H1 (cell line): Measurements from ENCODE around the gene RELA. TPM values are rescaled to one million over a fixed set of nuclear protein-coding genes. Genes with fewer than 3 reads are reported as not detected.

Experiments
- ASH2L ChIP-seq: fragments of 200-600, 300-600 bp; sonication (generic); IDR thresholded peaks from one replicate; pipeline ENCODE4 v1.7.1; 2017; ENCODE audit warnings: low read length
- BACH1 ChIP-seq: IDR thresholded peaks from 2 replicates; pipeline ENCODE4 v1.6.1; 2012; ENCODE audit warnings: low read length, improper control_type of control experiment
- BRCA1 ChIP-seq: IDR thresholded peaks from 2 replicates; pipeline ENCODE4 v1.6.1; 2012; ENCODE audit warnings: low read depth, low read length, improper control_type of control experiment
- CBX5 ChIP-seq: fragments of 300-800, 300-1000 bp; sonication (generic); IDR thresholded peaks from 2 replicates; pipeline ENCODE4 v1.7.1; 2016; ENCODE audit warnings: antibody characterized with exemption, low read length, low read depth
- CBX8 ChIP-seq: fragments of 300-800, 300-1000 bp; sonication (generic); IDR thresholded peaks from 2 replicates; pipeline ENCODE4 v1.7.1; 2016; ENCODE audit warnings: low read depth, low read length, borderline replicate concordance
- CHD1 ChIP-seq: IDR thresholded peaks from 2 replicates; pipeline ENCODE4 v1.6.1; 2012; ENCODE audit warnings: low read depth, low read length, improper control_type of control experiment
- CREB1 ChIP-seq: IDR thresholded peaks from 2 replicates; pipeline ENCODE4 v1.6.1; 2012; ENCODE audit warnings: inconsistent platforms
- CTBP2 ChIP-seq: IDR thresholded peaks from 2 replicates; pipeline ENCODE4 v1.7.0; 2011; ENCODE audit warnings: borderline replicate concordance, mild to moderate bottlenecking, moderate library complexity, mixed read lengths, low read length; ENCODE audit not compliant: insufficient read depth, insufficient read length
- EGR1 ChIP-seq: IDR thresholded peaks from 2 replicates; pipeline ENCODE4 v1.6.1; 2011; ENCODE audit warnings: low read depth, low read length, borderline replicate concordance
- EZH2 ChIP-seq: fragments of 200-600 bp; sonication (generic); IDR thresholded peaks from 2 replicates; pipeline ENCODE4 v1.7.1; 2012; ENCODE audit warnings: low read depth, mild to moderate bottlenecking, moderate library complexity, low read length, inconsistent platforms; ENCODE audit not compliant: severe bottlenecking
- FOSL1 ChIP-seq: IDR thresholded peaks from 2 replicates; pipeline ENCODE4 v1.6.1; 2011; ENCODE audit warnings: mild to moderate bottlenecking, low read depth, low read length, moderate library complexity; ENCODE audit not compliant: insufficient read depth
- KDM1A ChIP-seq: fragments of 200-600, 300-600 bp; sonication (generic); IDR thresholded peaks from 2 replicates; pipeline ENCODE4 v1.7.1; 2016; ENCODE audit warnings: mild to moderate bottlenecking, low read length, borderline replicate concordance
- KDM4A ChIP-seq: IDR thresholded peaks from one replicate; pipeline ENCODE4 v1.7.1; 2012; ENCODE audit warnings: low read depth, mild to moderate bottlenecking, moderate library complexity, low read length, inconsistent platforms; ENCODE audit not compliant: severe bottlenecking
- MAFK ChIP-seq: IDR thresholded peaks from 2 replicates; pipeline ENCODE4 v1.6.1; 2012; ENCODE audit warnings: low read depth, mild to moderate bottlenecking, improper control_type of control experiment, low read length
- NRF1 ChIP-seq: IDR thresholded peaks from 2 replicates; pipeline ENCODE4 v1.6.1; 2011; ENCODE audit warnings: mild to moderate bottlenecking, low read depth, low read length, improper control_type of control experiment
- RNF2 ChIP-seq: fragments of 200-900, 300-1000 bp; sonication (generic); IDR thresholded peaks from 2 replicates; pipeline ENCODE4 v1.7.1; 2016; ENCODE audit warnings: borderline replicate concordance, low read depth, mild to moderate bottlenecking, antibody characterized with exemption, low read length; ENCODE audit not compliant: poor library complexity, severe bottlenecking; ENCODE audit errors: missing control alignments
- SIN3A ChIP-seq, 2 experiments: IDR thresholded peaks in 1 of 2; conservative IDR thresholded peaks in 1 of 2; 2 replicates each; pipeline ENCODE4 v1.6.1; 2011 to 2012; ENCODE audit warnings: low read length in 2 of 2, improper control_type of control experiment in 1 of 2, low read depth in 1 of 2, mild to moderate bottlenecking in 1 of 2
- SIRT6 ChIP-seq: IDR thresholded peaks from one replicate; pipeline ENCODE4 v1.7.1; 2012; ENCODE audit warnings: low read length, inconsistent platforms
- SP4 ChIP-seq: IDR thresholded peaks from 2 replicates; pipeline ENCODE4 v1.6.1; 2012; ENCODE audit warnings: low read length, inconsistent platforms
- TBP ChIP-seq: IDR thresholded peaks from 2 replicates; pipeline ENCODE4 v1.6.1; 2011; ENCODE audit warnings: low read depth, low read length, improper control_type of control experiment
- TCF12 ChIP-seq: IDR thresholded peaks from 2 replicates; pipeline ENCODE4 v1.6.1; 2011; ENCODE audit warnings: low read depth, mild to moderate bottlenecking, low read length
- polyA plus RNA-seq, 7 experiments: library from polyadenylated mRNA; depleted of rRNA in 3 of 7; stranded (reverse) in 5 of 7; unstranded in 2 of 7; fragments of >200 nt in 5 of 7; fragments of 200-250 nt in 2 of 7; gene quantifications; 1 replicate in 5 of 7; 2 replicates in 1 of 7; 4 replicates in 1 of 7; pipeline versions ENCODE4 v1.2.1 to v1.2.3, GENCODE V29; 2011 to 2013; ENCODE audit warnings: missing spikeins in 2 of 7, mixed read lengths in 2 of 7
- total RNA-seq: library from RNA; stranded (reverse); fragmentation: NEBNext Ultra II Directional; extraction: Animal tissue kit (Norgen Biotek cat#: 25700); gene quantifications from 2 replicates; pipeline ENCODE4 v1.2.1, GENCODE V29; 2021
- TF ChIP-seq, protein P1 (sequence below): IDR thresholded peaks from 2 replicates; pipeline ENCODE4 v1.6.1; 2012; ENCODE audit warnings: low read length, inconsistent platforms
- TF ChIP-seq, protein P2 (sequence below): IDR thresholded peaks from 2 replicates; pipeline ENCODE4 v1.6.1; 2012; ENCODE audit warnings: inconsistent platforms

RELA gene
- total and polyA plus RNA-seq, 2 of the 8 experiments (the other 6 are each of a cell fraction or from before 2014, with no cell fraction given) = 21.9 to 27.5 TPM

DNA sequence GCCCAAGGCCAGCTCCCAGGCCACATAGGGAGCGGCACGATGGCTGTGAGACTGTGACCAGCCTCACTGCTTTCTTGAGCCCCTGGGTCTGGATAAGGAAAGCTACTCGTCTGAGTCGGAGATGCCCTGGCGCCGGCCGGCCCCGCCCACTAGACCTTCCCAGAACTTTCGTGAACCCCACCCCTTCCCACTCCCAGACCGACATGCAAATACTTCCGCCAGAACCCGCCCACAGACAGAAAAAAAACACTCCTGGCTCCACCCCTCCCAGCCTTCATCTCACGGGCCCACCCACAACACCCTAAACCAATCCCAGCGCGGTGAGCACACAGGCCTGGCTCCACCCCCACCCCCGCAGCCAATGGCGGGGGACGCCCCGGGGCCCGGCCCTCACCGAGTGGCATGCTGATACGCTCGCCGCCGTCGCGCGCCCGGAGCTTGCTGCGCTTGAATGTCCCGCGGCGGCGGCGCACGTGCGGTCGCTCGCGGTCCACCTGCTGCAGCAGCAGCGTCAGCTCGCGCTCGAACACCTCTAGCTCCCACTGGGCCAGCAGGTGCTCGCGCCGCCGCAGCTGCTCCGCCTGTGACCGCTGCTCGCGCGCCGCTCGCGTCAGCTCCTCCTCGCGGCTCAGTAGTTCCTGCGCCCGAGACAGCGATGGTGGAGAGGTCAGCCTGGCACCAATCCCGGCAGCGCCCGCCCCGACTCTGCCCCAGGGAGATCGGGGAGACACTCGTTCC is 55.7 kb downstream of the RELA start (continued):
- TF ChIP-seq MAFK (no peak), KDM1A (no peak), CBX8 (no peak), FOSL1 (0 out of 2 replicates have a peak, but pooled peaks have one; percentile 38), SP4 (no peak), ASH2L (peak; percentile 53), SIN3A (conservative IDR thresholded peaks at IDR 0.05 in 1 of 2, IDR thresholded peaks at IDR 0.05 in 1 of 2; ENCODE audit: low read depth in 1 of 2, low read length in 2 of 2) (peak; percentile 17 to 71; a peak in 2 of 4 replicates), CTBP2 (no peak), SIRT6 (no peak), NRF1 (no peak), BRCA1 (no peak), TBP (peak; percentile 38; the same call in 1 of the 2 replicates), KDM4A (peak; percentile 82), EGR1 (0 out of 2 replicates have a peak, but pooled peaks have one; percentile 62), BACH1 (peak; percentile 86), CHD1 (no peak), TCF12 (no peak; the same call in 1 of the 2 replicates), CBX5 (no peak), CREB1 (peak; percentile 62), RNF2 (peak; percentile 59), EZH2 (no peak)
- TF ChIP-seq, protein P1, sequence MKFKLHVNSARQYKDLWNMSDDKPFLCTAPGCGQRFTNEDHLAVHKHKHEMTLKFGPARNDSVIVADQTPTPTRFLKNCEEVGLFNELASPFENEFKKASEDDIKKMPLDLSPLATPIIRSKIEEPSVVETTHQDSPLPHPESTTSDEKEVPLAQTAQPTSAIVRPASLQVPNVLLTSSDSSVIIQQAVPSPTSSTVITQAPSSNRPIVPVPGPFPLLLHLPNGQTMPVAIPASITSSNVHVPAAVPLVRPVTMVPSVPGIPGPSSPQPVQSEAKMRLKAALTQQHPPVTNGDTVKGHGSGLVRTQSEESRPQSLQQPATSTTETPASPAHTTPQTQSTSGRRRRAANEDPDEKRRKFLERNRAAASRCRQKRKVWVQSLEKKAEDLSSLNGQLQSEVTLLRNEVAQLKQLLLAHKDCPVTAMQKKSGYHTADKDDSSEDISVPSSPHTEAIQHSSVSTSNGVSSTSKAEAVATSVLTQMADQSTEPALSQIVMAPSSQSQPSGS = no peak
- TF ChIP-seq, protein P2, sequence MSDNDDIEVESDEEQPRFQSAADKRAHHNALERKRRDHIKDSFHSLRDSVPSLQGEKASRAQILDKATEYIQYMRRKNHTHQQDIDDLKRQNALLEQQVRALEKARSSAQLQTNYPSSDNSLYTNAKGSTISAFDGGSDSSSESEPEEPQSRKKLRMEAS = peak; percentile 99
